ENCODE data around the gene MYO15A.

DNA sequence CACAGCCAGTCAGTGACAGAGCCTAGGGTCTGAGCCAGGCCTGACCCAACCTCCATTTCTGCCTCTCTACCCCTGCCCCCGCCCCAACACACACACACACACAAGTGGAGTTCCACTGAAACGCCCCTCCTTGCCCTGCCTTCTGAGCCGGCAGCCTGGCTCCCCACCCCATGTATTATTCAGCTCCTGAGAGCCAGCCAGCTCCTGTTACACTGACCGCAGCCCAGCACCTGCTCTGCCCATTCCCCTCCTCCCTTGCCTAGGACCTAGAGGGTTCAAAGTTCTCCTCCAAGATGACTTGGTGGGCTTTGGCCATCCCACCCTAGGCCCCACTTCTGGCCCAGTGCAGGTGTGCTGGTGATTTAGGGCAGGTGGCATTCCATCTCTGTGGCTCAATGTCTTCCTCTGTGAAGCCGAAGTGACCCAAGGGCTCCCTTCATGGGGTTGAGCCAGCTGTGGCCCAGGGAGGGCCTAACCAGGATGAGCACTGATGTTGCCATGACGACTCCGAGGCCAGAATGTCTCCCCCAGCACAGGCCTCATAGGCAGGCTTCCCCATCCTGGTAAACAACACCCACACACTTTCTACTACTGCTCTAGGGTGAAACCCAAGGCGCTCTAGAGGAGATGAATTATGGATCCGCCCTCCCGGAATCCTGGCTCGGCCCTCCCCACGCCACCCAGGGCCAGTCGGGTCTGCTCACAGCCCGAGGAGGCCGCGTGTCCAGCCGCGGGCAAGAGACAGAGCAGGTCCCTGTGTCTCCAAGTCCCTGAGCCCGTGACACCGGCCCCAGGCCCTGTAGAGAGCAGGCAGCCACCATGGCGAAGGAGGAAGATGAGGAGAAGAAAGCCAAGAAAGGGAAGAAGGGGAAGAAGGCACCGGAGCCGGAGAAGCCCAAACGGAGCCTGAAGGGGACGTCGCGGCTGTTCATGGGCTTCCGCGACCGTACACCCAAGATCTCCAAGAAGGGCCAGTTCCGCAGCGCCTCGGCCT, 9.7 kb downstream of the MYO15A start:
- TF ChIP-seq ZNF585B (tag by site-specific recombination; IDR thresholded peaks at IDR 0.05) (no peak), ZNF777 (tag by site-specific recombination; IDR thresholded peaks at IDR 0.05; ENCODE audit: borderline replicate concordance) (no peak), ZNF707 (tag by site-specific recombination; IDR thresholded peaks at IDR 0.05) (no peak), KLF9 (tag by site-specific recombination; IDR thresholded peaks at IDR 0.05; ENCODE audit: low read depth) (no peak), SETDB1 (IDR thresholded peaks at IDR 0.05; ENCODE audit: insufficient read length, low read length) (no peak)
- TF ChIP-seq, protein P1, sequence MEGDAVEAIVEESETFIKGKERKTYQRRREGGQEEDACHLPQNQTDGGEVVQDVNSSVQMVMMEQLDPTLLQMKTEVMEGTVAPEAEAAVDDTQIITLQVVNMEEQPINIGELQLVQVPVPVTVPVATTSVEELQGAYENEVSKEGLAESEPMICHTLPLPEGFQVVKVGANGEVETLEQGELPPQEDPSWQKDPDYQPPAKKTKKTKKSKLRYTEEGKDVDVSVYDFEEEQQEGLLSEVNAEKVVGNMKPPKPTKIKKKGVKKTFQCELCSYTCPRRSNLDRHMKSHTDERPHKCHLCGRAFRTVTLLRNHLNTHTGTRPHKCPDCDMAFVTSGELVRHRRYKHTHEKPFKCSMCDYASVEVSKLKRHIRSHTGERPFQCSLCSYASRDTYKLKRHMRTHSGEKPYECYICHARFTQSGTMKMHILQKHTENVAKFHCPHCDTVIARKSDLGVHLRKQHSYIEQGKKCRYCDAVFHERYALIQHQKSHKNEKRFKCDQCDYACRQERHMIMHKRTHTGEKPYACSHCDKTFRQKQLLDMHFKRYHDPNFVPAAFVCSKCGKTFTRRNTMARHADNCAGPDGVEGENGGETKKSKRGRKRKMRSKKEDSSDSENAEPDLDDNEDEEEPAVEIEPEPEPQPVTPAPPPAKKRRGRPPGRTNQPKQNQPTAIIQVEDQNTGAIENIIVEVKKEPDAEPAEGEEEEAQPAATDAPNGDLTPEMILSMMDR (tag by site-specific recombination; IDR thresholded peaks at IDR 0.05) = no peak

Measured in HEK293 (cell line).